Liver (tissue), 9 donors: ENCODE measurements around the gene ANAPC16. TPM values are rescaled to one million over a fixed set of nuclear protein-coding genes. Genes with fewer than 3 reads are reported as not detected.

Experiments
- DNase-seq: peaks from one replicate; pipeline ENCODE4 v3.0.0-alpha.2; 2017; ENCODE audit warnings: low spot score
- H3K27ac ChIP-seq, 2 donors: one replicate each; pipeline ENCODE4 v1.7.0; 2013; ENCODE audit warnings: inconsistent platforms in 2 of 2, low read length in 2 of 2, control low read depth in 1 of 2, low read depth in 1 of 2, mild to moderate bottlenecking in 1 of 2
- H3K27me3 ChIP-seq, 4 donors: one replicate each; pipeline versions ENCODE4 v1.6.1 to v1.7.0; 2013; ENCODE audit warnings: low read length in 3 of 4, inconsistent platforms in 1 of 4, mild to moderate bottlenecking in 1 of 4, moderate library complexity in 1 of 4; ENCODE audit not compliant: control insufficient read depth in 4 of 4, insufficient read depth in 4 of 4
- H3K36me3 ChIP-seq, 4 donors: one replicate each; pipeline versions ENCODE4 v1.6.1 to v1.7.0; 2013; ENCODE audit warnings: low read length in 3 of 4, mild to moderate bottlenecking in 3 of 4, low read depth in 1 of 4, moderate library complexity in 1 of 4; ENCODE audit not compliant: control insufficient read depth in 4 of 4, insufficient read depth in 3 of 4
- H3K4me1 ChIP-seq, 4 donors: one replicate each; pipeline versions ENCODE4 v1.6.1 to v1.7.0; 2013; ENCODE audit warnings: low read length in 3 of 4, mild to moderate bottlenecking in 3 of 4, moderate library complexity in 1 of 4; ENCODE audit not compliant: control insufficient read depth in 4 of 4, insufficient read depth in 4 of 4
- H3K4me3 ChIP-seq, 3 donors: one replicate each; pipeline versions ENCODE4 v1.6.1 to v1.7.0; 2013; ENCODE audit warnings: low read length in 3 of 3, control low read depth in 1 of 3, low read depth in 1 of 3, mild to moderate bottlenecking in 1 of 3
- H3K9ac ChIP-seq, 2 donors: one replicate each; pipeline ENCODE4 v1.7.0; 2013; ENCODE audit warnings: low read length in 2 of 2, mild to moderate bottlenecking in 2 of 2, moderate library complexity in 2 of 2, control low read depth in 1 of 2, low read depth in 1 of 2
- H3K9me3 ChIP-seq, 4 donors: one replicate each; pipeline versions ENCODE4 v1.6.1 to v1.7.0; 2013; ENCODE audit warnings: low read length in 3 of 4; ENCODE audit not compliant: control insufficient read depth in 4 of 4
- ATF3 ChIP-seq: IDR thresholded peaks from 2 replicates; pipeline ENCODE4 v1.6.1; 2016; ENCODE audit warnings: antibody characterized with exemption
- CTCF ChIP-seq: fragments of 150-350 bp; IDR thresholded peaks from 2 replicates; pipeline ENCODE4 v1.5.1; 2017; ENCODE audit warnings: improper control_type of control experiment, low read depth, low read length; ENCODE audit not compliant: missing input control
- EGR1 ChIP-seq, 2 donors: IDR thresholded peaks; 2 replicates each; pipeline ENCODE4 v1.6.1; 2016 to 2018; ENCODE audit warnings: antibody characterized with exemption in 2 of 2, low read depth in 2 of 2
- FOXA2 ChIP-seq: IDR thresholded peaks from 2 replicates; pipeline ENCODE4 v1.6.1; 2016; ENCODE audit warnings: antibody characterized with exemption
- GABPA ChIP-seq, 2 donors: IDR thresholded peaks in 1 of 2; conservative IDR thresholded peaks in 1 of 2; 2 replicates each; pipeline ENCODE4 v1.6.1; 2016; ENCODE audit warnings: antibody characterized with exemption in 2 of 2, mild to moderate bottlenecking in 1 of 2, moderate library complexity in 1 of 2
- HNF4G ChIP-seq: IDR thresholded peaks from 2 replicates; pipeline ENCODE4 v1.6.1; 2016; ENCODE audit warnings: antibody characterized with exemption
- JUND ChIP-seq, 2 donors: IDR thresholded peaks; 2 replicates each; pipeline ENCODE4 v1.6.1; 2016; ENCODE audit warnings: antibody characterized with exemption in 2 of 2
- MAX ChIP-seq: IDR thresholded peaks from 2 replicates; pipeline ENCODE4 v1.6.1; 2016; ENCODE audit warnings: antibody characterized with exemption
- NR2F2 ChIP-seq: IDR thresholded peaks from 2 replicates; pipeline ENCODE4 v1.6.1; 2016; ENCODE audit warnings: antibody characterized with exemption
- RAD21 ChIP-seq, 2 donors: IDR thresholded peaks; 2 replicates each; pipeline ENCODE4 v1.6.1; 2016; ENCODE audit warnings: antibody characterized with exemption in 2 of 2, mild to moderate bottlenecking in 2 of 2
- REST ChIP-seq: IDR thresholded peaks from 2 replicates; pipeline ENCODE4 v1.6.1; 2016; ENCODE audit warnings: antibody characterized with exemption, mild to moderate bottlenecking
- RXRA ChIP-seq, 2 donors: IDR thresholded peaks; 2 replicates each; pipeline ENCODE4 v1.6.1; 2017 to 2018; ENCODE audit warnings: antibody characterized with exemption in 2 of 2, mild to moderate bottlenecking in 1 of 2
- SP1 ChIP-seq: IDR thresholded peaks from 2 replicates; pipeline ENCODE4 v1.6.1; 2018; ENCODE audit warnings: antibody characterized with exemption, mild to moderate bottlenecking
- TAF1 ChIP-seq: conservative IDR thresholded peaks from 2 replicates; pipeline ENCODE4 v1.6.1; 2016; ENCODE audit warnings: antibody characterized with exemption, mild to moderate bottlenecking
- YY1 ChIP-seq: IDR thresholded peaks from 2 replicates; pipeline ENCODE4 v1.6.1; 2016; ENCODE audit warnings: antibody characterized with exemption, mild to moderate bottlenecking
- ZBTB33 ChIP-seq: IDR thresholded peaks from 2 replicates; pipeline ENCODE4 v1.6.1; 2016; ENCODE audit warnings: antibody characterized with exemption
- WGBS: extraction: QIAGEN DNeasy Blood & Tissue Kit; methylation state at CpG from one replicate; pipeline ENCODE4 v1.1.7; 2013; 5-methylcytosine and 5-hydroxymethylcytosine counted together
- polyA plus RNA-seq, 2 donors: library from polyadenylated mRNA; stranded (reverse) in 1 of 2; unstranded in 1 of 2; fragments of 200-250 nt in 1 of 2; fragments of >200 nt in 1 of 2; fragmentation: Nextera tagmentation in 1 of 2; extraction: Ambion mirVana in 1 of 2; gene quantifications; one replicate each; pipeline versions ENCODE4 v1.2.1 to v1.2.3, GENCODE V29; 2013 to 2015
- total RNA-seq, 2 donors: library from RNA; depleted of rRNA; stranded (reverse); fragments of >200 nt; gene quantifications; one replicate each; pipeline ENCODE4 v1.2.3, GENCODE V29; 2014
- donor health status: healthy.
- donor health status: healthy.
- donor health status: healthy.
- donor health status: healthy.
- donor health status: healthy.

The ANAPC16 gene
- total and polyA plus RNA-seq, 4 donors, result 36.8 to 96.3 (median 55.6) TPM

GRCh38 chr10:72242675-72243074 is 26.9 kb downstream of the ANAPC16 start:
- TF ChIP-seq RAD21 (IDR thresholded peaks at IDR 0.05) (peak in 1 of 2 donors; percentile 24), ZBTB33 (no peak), ATF3 (no peak), REST (no peak), GABPA (IDR thresholded peaks at IDR 0.05 in 1 of 2, conservative IDR thresholded peaks at IDR 0.05 in 1 of 2) (no peak), SP1 (peak; percentile 36), YY1 (no peak), NR2F2 (peak; percentile 91), JUND (IDR thresholded peaks at IDR 0.05) (peak in 1 of 2 donors; percentile 66)
- 74% methylated on average over 4 of the region's 4 CpGs for whole genome bisulfite sequencing

GRCh38 chr10:72243822-72244437 is 28.1 kb downstream of the ANAPC16 start:
- H3K27me3 ChIP-seq, result no peaks in the 10 kb centered on the region
- 71% methylated on average over 11 of the region's 11 CpGs for WGBS
- no peaks in the 10 kb centered on the region for H3K9me3 ChIP-seq
- H3K36me3 ChIP-seq, result no peaks in the 10 kb centered on the region
- H3K4me1 ChIP-seq, result peaks cover 7 to 32% (median 19%) of the 10 kb centered on the region in 4 donors
- H3K4me3 ChIP-seq, result no peak overlapping the region
- peak overlapping the region in 1 of 2 donors; percentile 48 for H3K27ac ChIP-seq
- no peak for DNase-seq
- no peak overlapping the region for H3K9ac ChIP-seq
- TF ChIP-seq RXRA (IDR thresholded peaks at IDR 0.05) (no peak), JUND (IDR thresholded peaks at IDR 0.05) (no peak), FOXA2 (no peak), ZBTB33 (no peak), REST (no peak), CTCF (no peak), TAF1 (no peak), EGR1 (IDR thresholded peaks at IDR 0.05; ENCODE audit: low read depth in 2 of 2) (no peak), GABPA (IDR thresholded peaks at IDR 0.05 in 1 of 2, conservative IDR thresholded peaks at IDR 0.05 in 1 of 2) (no peak), YY1 (no peak), HNF4G (no peak), NR2F2 (peak; percentile 47), SP1 (peak; percentile 7), ATF3 (no peak), MAX (no peak), RAD21 (IDR thresholded peaks at IDR 0.05) (peak; percentile 48 to 65)

More at GRCh38 chr10:72242675-72243074, 26.9 kb downstream of the ANAPC16 start:
- Histone ChIP-seq H3K9me3 (no peaks in the 10 kb centered on the region), H3K36me3 (no peaks in the 10 kb centered on the region), H3K27ac (peak overlapping the region in 1 of 2 donors; percentile 5), H3K27me3 (no peaks in the 10 kb centered on the region), H3K9ac (no peak overlapping the region), H3K4me3 (no peak overlapping the region), H3K4me1 (peaks cover 3 to 19% (median 7%) of the 10 kb centered on the region in 4 donors)
- no peak for DNase-seq
